NB4 (cell line): ENCODE results near the gene FAM120A.

Experiments used
- MYC ChIP-seq: IDR thresholded peaks from 2 replicates; pipeline ENCODE4 v1.6.1; 2011; ENCODE audit warnings: low read depth, low read length
- POLR2A ChIP-seq: IDR thresholded peaks from 2 replicates; pipeline ENCODE4 v1.6.1; 2011; ENCODE audit warnings: mild to moderate bottlenecking; ENCODE audit not compliant: insufficient read length; ENCODE audit errors: extremely low read depth
- TF ChIP-seq, protein P1 (sequence below): IDR thresholded peaks from one replicate; pipeline ENCODE4 v1.5.1; 2012; ENCODE audit warnings: low read depth, low read length
- TF ChIP-seq, protein P2 (sequence below): IDR thresholded peaks from 2 replicates; pipeline ENCODE4 v1.6.1; 2011; ENCODE audit warnings: low read depth, low read length

- TF ChIP-seq, protein P1, sequence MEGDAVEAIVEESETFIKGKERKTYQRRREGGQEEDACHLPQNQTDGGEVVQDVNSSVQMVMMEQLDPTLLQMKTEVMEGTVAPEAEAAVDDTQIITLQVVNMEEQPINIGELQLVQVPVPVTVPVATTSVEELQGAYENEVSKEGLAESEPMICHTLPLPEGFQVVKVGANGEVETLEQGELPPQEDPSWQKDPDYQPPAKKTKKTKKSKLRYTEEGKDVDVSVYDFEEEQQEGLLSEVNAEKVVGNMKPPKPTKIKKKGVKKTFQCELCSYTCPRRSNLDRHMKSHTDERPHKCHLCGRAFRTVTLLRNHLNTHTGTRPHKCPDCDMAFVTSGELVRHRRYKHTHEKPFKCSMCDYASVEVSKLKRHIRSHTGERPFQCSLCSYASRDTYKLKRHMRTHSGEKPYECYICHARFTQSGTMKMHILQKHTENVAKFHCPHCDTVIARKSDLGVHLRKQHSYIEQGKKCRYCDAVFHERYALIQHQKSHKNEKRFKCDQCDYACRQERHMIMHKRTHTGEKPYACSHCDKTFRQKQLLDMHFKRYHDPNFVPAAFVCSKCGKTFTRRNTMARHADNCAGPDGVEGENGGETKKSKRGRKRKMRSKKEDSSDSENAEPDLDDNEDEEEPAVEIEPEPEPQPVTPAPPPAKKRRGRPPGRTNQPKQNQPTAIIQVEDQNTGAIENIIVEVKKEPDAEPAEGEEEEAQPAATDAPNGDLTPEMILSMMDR = no peak
- TF ChIP-seq POLR2A (no peak), MYC (no peak)
- TF ChIP-seq, protein P2, sequence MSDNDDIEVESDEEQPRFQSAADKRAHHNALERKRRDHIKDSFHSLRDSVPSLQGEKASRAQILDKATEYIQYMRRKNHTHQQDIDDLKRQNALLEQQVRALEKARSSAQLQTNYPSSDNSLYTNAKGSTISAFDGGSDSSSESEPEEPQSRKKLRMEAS = no peak
Observed at GRCh38 chr9:93580654-93581380, 129.3 kb downstream of the FAM120A start.
